Activated CD4-positive, alpha-beta T cell treated with anti-CD3 and anti-CD28 coated beads, Interleukin-2, amount 50 U/mL, for 24 hours (primary cell): Measurements from ENCODE around the gene CHPF2.
A peak's percentile ranks its signal among the peaks of the same experiment; 100 is the strongest.

Source experiments
- DNase-seq, 2 donors: peaks; one replicate each; pipeline ENCODE4 v3.0.0-alpha.2; 2020; ENCODE audit warnings: low read depth in 1 of 2, low spot score in 1 of 2

CHPF2 gene

GRCh38 chr7:151232091-151232916 is at the start of gene CHPF2:
Gene CHPF2 (plus strand): TSS chr7:151232483. CDS start chr7:151234012, 1,529 bp downstream.
- DNase-seq = peak; percentile 74 to 88

GRCh38 chr7:151185762-151186639 is 46.3 kb upstream of the CHPF2 start:
- no peak for DNase-seq

- DNase-seq = no peak
Measured at GRCh38 chr7:151186640-151187408, 45.5 kb upstream of the CHPF2 start, which contains the start of gene ASB10. Gene ASB10 (minus strand): TSS chr7:151187250. CDS start chr7:151187130, 120 bp downstream.

- no peak for DNase-seq
Measured at GRCh38 chr7:151187409-151188251, 44.7 kb upstream of the CHPF2 start.

GRCh38 chr7:151188252-151188542 is 44.1 kb upstream of the CHPF2 start:
- no peak for DNase-seq

- no peak for DNase-seq
Measured at GRCh38 chr7:151189038-151189437, 43.2 kb upstream of the CHPF2 start.

- no peak for DNase-seq
Measured at GRCh38 chr7:151191544-151191943, 40.7 kb upstream of the CHPF2 start.

- no peak for DNase-seq
Measured at GRCh38 chr7:151192002-151192539, 40.2 kb upstream of the CHPF2 start.

GRCh38 chr7:151193203-151193978 is 38.9 kb upstream of the CHPF2 start:
- no peak for DNase-seq

GRCh38 chr7:151194188-151194587 is 38.1 kb upstream of the CHPF2 start:
- DNase-seq = no peak

- DNase-seq = no peak
Measured at GRCh38 chr7:151195616-151196450, 36.5 kb upstream of the CHPF2 start.

- DNase-seq = no peak
Measured at GRCh38 chr7:151197932-151198331, 34.4 kb upstream of the CHPF2 start.

GRCh38 chr7:151198945-151199848 is 33.1 kb upstream of the CHPF2 start:
- no peak for DNase-seq

GRCh38 chr7:151201344-151201743 is 30.9 kb upstream of the CHPF2 start:
- no peak for DNase-seq

- DNase-seq = no peak
Measured at GRCh38 chr7:151201751-151202150, 30.5 kb upstream of the CHPF2 start.

GRCh38 chr7:151202836-151203235 is 29.4 kb upstream of the CHPF2 start:
- DNase-seq = no peak

GRCh38 chr7:151204383-151205032 is 27.8 kb upstream of the CHPF2 start:
- DNase-seq = no peak
